HL-60 (cell line): ENCODE results near the gene SAMM50.

Experiments used
- CTCF ChIP-seq: IDR thresholded peaks from one replicate; pipeline ENCODE4 v1.5.1; 2011; ENCODE audit warnings: low read length, control low read depth, inconsistent platforms; ENCODE audit not compliant: insufficient read depth
- POLR2AphosphoS5 ChIP-seq: IDR thresholded peaks from 2 replicates; pipeline ENCODE4 v1.6.1; 2012; ENCODE audit warnings: low read depth

- TF ChIP-seq CTCF (no peak), POLR2AphosphoS5 (no peak)
Observed at GRCh38 chr22:43978558-43978957, 23.3 kb downstream of the SAMM50 start.
